H1 (cell line): ENCODE data around the gene TPSD1.

Source experiments
- RFX5 ChIP-seq: IDR thresholded peaks from 2 replicates; pipeline ENCODE4 v1.6.1; 2011; ENCODE audit warnings: low read depth, low read length, improper control_type of control experiment, borderline replicate concordance
- SIRT6 ChIP-seq: IDR thresholded peaks from one replicate; pipeline ENCODE4 v1.7.1; 2012; ENCODE audit warnings: low read length, inconsistent platforms
- TF ChIP-seq, protein P1 (sequence below), 3 experiments: IDR thresholded peaks; 1 replicate in 2 of 3; 2 replicates in 1 of 3; pipeline versions ENCODE4 v1.5.1 to v1.6.1; 2011; ENCODE audit warnings: low read length in 3 of 3, mild to moderate bottlenecking in 3 of 3, inconsistent platforms in 2 of 3, low read depth in 1 of 3, moderate library complexity in 1 of 3; ENCODE audit not compliant: insufficient read depth in 1 of 3; ENCODE audit errors: control extremely low read depth in 1 of 3

DNA sequence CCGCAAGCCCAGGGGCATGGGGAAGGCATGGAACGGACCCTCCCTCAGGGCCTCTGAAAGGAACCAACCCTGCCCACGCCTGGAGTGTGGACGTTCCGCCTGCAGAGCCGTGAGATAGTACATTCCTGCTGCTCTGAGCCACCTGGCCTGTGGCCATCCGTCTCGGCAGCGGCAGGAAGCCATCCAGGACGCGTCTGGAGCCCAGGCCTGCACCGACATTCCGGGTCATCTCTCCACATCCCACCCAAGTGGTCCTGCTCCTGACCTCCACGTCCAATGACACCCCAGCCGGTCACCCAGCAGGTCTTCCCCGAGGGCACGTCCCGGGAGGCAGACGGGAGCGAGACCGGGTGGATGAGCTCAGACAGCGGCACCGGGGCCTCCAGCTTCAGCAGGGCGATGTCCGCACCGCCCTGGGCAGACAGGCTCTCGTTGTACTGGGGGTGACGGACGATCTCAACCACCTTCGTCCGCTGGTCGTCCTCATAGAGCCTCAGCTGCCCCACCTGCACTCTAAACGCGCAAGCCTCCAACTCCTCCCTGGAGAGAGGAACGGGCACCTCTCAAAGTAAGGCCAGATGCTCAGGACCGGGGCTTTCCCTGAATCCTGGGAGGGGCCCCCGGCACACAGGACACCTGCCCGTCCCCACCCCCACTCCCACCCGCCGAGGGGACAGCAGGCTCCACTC, 32.3 kb downstream of the TPSD1 start:
- TF ChIP-seq RFX5 (no peak), SIRT6 (no peak)
- TF ChIP-seq, protein P1, sequence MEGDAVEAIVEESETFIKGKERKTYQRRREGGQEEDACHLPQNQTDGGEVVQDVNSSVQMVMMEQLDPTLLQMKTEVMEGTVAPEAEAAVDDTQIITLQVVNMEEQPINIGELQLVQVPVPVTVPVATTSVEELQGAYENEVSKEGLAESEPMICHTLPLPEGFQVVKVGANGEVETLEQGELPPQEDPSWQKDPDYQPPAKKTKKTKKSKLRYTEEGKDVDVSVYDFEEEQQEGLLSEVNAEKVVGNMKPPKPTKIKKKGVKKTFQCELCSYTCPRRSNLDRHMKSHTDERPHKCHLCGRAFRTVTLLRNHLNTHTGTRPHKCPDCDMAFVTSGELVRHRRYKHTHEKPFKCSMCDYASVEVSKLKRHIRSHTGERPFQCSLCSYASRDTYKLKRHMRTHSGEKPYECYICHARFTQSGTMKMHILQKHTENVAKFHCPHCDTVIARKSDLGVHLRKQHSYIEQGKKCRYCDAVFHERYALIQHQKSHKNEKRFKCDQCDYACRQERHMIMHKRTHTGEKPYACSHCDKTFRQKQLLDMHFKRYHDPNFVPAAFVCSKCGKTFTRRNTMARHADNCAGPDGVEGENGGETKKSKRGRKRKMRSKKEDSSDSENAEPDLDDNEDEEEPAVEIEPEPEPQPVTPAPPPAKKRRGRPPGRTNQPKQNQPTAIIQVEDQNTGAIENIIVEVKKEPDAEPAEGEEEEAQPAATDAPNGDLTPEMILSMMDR (IDR thresholded peaks at IDR 0.05; ENCODE audit: control extremely low read depth in 1 of 3, insufficient read depth in 1 of 3, low read depth in 1 of 3, low read length in 3 of 3) = no peak
